ENCODE measurements around the gene ERMN.

DNA sequence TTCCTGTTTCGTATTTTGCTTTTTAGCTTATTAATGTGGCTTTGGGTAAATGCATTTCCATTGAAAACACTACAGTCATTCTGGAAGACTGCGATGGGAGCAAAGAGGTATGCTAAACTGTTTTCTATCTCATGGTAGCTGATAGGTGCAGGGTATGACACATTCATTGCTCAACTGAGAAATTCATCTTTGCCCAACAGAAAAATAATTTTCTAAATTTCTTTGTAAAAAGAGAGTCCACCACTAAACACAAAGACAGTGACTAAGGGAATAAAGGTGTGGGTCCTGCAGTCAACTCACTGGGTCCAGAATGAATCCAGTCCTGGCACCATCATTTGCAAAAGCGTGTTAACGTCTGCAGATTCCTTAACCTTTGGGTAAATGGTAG, 19.9 kb downstream of the ERMN start:
- TF ChIP-seq, protein P1, sequence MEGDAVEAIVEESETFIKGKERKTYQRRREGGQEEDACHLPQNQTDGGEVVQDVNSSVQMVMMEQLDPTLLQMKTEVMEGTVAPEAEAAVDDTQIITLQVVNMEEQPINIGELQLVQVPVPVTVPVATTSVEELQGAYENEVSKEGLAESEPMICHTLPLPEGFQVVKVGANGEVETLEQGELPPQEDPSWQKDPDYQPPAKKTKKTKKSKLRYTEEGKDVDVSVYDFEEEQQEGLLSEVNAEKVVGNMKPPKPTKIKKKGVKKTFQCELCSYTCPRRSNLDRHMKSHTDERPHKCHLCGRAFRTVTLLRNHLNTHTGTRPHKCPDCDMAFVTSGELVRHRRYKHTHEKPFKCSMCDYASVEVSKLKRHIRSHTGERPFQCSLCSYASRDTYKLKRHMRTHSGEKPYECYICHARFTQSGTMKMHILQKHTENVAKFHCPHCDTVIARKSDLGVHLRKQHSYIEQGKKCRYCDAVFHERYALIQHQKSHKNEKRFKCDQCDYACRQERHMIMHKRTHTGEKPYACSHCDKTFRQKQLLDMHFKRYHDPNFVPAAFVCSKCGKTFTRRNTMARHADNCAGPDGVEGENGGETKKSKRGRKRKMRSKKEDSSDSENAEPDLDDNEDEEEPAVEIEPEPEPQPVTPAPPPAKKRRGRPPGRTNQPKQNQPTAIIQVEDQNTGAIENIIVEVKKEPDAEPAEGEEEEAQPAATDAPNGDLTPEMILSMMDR (IDR thresholded peaks at IDR 0.05 in 4 of 5, conservative IDR thresholded peaks at IDR 0.05 in 1 of 5), result no peak
- TF ChIP-seq POLR2A (IDR thresholded peaks at IDR 0.05), result no peak

Measured in gastrocnemius medialis (tissue), 4 donors.